Raji (cell line): ENCODE results near the gene ACTR8.

Experiments used
- POLR2A ChIP-seq: IDR thresholded peaks from 2 replicates; pipeline ENCODE4 v1.6.1; 2011; ENCODE audit warnings: low read depth, low read length, control low read depth; ENCODE audit not compliant: insufficient read depth

Gene ACTR8

GRCh38 chr3:53845103-53845880 lies 36.7 kb downstream of the ACTR8 start:
- TF ChIP-seq POLR2A, result no peak

GRCh38 chr3:53844262-53845102 lies 37.5 kb downstream of the ACTR8 start:
- no peak for TF ChIP-seq POLR2A

- TF ChIP-seq POLR2A, result no peak
Measured at GRCh38 chr3:53843195-53844177, 38.5 kb downstream of the ACTR8 start.

- no peak for TF ChIP-seq POLR2A
Measured at GRCh38 chr3:53842436-53843194, 39.3 kb downstream of the ACTR8 start.

GRCh38 chr3:53841296-53841695 lies 40.7 kb downstream of the ACTR8 start:
- TF ChIP-seq POLR2A, result no peak

GRCh38 chr3:53837331-53837730 lies 44.6 kb downstream of the ACTR8 start:
- no peak for TF ChIP-seq POLR2A

GRCh38 chr3:53836084-53836872 lies 45.7 kb downstream of the ACTR8 start:
- TF ChIP-seq POLR2A, result no peak

GRCh38 chr3:53835257-53835656 lies 46.7 kb downstream of the ACTR8 start:
- no peak for TF ChIP-seq POLR2A

GRCh38 chr3:53834429-53835095 lies 47.4 kb downstream of the ACTR8 start:
- TF ChIP-seq POLR2A, result no peak

GRCh38 chr3:53833700-53834099 lies 48.3 kb downstream of the ACTR8 start:
- TF ChIP-seq POLR2A, result no peak

- TF ChIP-seq POLR2A, result no peak
Measured at GRCh38 chr3:53833053-53833645, 48.8 kb downstream of the ACTR8 start.

- TF ChIP-seq POLR2A, result no peak
Measured at GRCh38 chr3:53830944-53831343, 51.0 kb downstream of the ACTR8 start.

- TF ChIP-seq POLR2A, result no peak
Measured at GRCh38 chr3:53829605-53830004, 52.3 kb downstream of the ACTR8 start.
